H1 (cell line): ENCODE data around the gene CTBP2. TPM values are rescaled to one million over a fixed set of nuclear protein-coding genes. Genes with fewer than 3 reads are reported as not detected.

Source experiments
- CHD1 ChIP-seq: IDR thresholded peaks from 2 replicates; pipeline ENCODE4 v1.6.1; 2012; ENCODE audit warnings: low read depth, low read length, improper control_type of control experiment
- CHD2 ChIP-seq: IDR thresholded peaks from 2 replicates; pipeline ENCODE4 v1.6.1; 2012; ENCODE audit warnings: low read length, improper control_type of control experiment
- CTBP2 ChIP-seq: IDR thresholded peaks from 2 replicates; pipeline ENCODE4 v1.7.0; 2011; ENCODE audit warnings: borderline replicate concordance, mild to moderate bottlenecking, moderate library complexity, mixed read lengths, low read length; ENCODE audit not compliant: insufficient read depth, insufficient read length
- HDAC2 ChIP-seq, 2 experiments: fragments of 300-600 bp in 1 of 2; sonication (generic) in 1 of 2; IDR thresholded peaks; 2 replicates each; pipeline ENCODE4 v1.6.1; 2011 to 2012; ENCODE audit warnings: low read depth in 2 of 2, low read length in 2 of 2, mild to moderate bottlenecking in 2 of 2, moderate library complexity in 2 of 2, borderline replicate concordance in 1 of 2, inconsistent platforms in 1 of 2
- RAD21 ChIP-seq, 2 experiments: IDR thresholded peaks in 1 of 2; conservative IDR thresholded peaks in 1 of 2; 2 replicates each; pipeline ENCODE4 v1.6.1; 2011; ENCODE audit warnings: low read depth in 2 of 2, low read length in 2 of 2, improper control_type of control experiment in 1 of 2, inconsistent platforms in 1 of 2, mild to moderate bottlenecking in 1 of 2, moderate library complexity in 1 of 2
- RFX5 ChIP-seq: IDR thresholded peaks from 2 replicates; pipeline ENCODE4 v1.6.1; 2011; ENCODE audit warnings: low read depth, low read length, improper control_type of control experiment, borderline replicate concordance
- SIN3A ChIP-seq, 2 experiments: IDR thresholded peaks in 1 of 2; conservative IDR thresholded peaks in 1 of 2; 2 replicates each; pipeline ENCODE4 v1.6.1; 2011 to 2012; ENCODE audit warnings: low read length in 2 of 2, improper control_type of control experiment in 1 of 2, low read depth in 1 of 2, mild to moderate bottlenecking in 1 of 2
- YY1 ChIP-seq: IDR thresholded peaks from 2 replicates; pipeline ENCODE4 v1.6.1; 2011; ENCODE audit warnings: low read depth, mild to moderate bottlenecking, low read length
- polyA plus RNA-seq, 7 experiments: library from polyadenylated mRNA; depleted of rRNA in 3 of 7; stranded (reverse) in 5 of 7; unstranded in 2 of 7; fragments of >200 nt in 5 of 7; fragments of 200-250 nt in 2 of 7; gene quantifications; 1 replicate in 5 of 7; 2 replicates in 1 of 7; 4 replicates in 1 of 7; pipeline versions ENCODE4 v1.2.1 to v1.2.3, GENCODE V29; 2011 to 2013; ENCODE audit warnings: missing spikeins in 2 of 7, mixed read lengths in 2 of 7
- total RNA-seq: library from RNA; stranded (reverse); fragmentation: NEBNext Ultra II Directional; extraction: Animal tissue kit (Norgen Biotek cat#: 25700); gene quantifications from 2 replicates; pipeline ENCODE4 v1.2.1, GENCODE V29; 2021
- TF ChIP-seq, protein P1 (sequence below): fragments of 300-600 bp; sonication (generic); IDR thresholded peaks from 2 replicates; pipeline ENCODE4 v1.7.1; 2012; ENCODE audit warnings: low read length, moderate library complexity, mild to moderate bottlenecking, inconsistent platforms; ENCODE audit not compliant: insufficient replicate concordance

The CTBP2 gene
- total and polyA plus RNA-seq, 2 of the 8 experiments (the other 6 are each of a cell fraction or from before 2014, with no cell fraction given), result 208 to 221 TPM

- TF ChIP-seq, protein P1, sequence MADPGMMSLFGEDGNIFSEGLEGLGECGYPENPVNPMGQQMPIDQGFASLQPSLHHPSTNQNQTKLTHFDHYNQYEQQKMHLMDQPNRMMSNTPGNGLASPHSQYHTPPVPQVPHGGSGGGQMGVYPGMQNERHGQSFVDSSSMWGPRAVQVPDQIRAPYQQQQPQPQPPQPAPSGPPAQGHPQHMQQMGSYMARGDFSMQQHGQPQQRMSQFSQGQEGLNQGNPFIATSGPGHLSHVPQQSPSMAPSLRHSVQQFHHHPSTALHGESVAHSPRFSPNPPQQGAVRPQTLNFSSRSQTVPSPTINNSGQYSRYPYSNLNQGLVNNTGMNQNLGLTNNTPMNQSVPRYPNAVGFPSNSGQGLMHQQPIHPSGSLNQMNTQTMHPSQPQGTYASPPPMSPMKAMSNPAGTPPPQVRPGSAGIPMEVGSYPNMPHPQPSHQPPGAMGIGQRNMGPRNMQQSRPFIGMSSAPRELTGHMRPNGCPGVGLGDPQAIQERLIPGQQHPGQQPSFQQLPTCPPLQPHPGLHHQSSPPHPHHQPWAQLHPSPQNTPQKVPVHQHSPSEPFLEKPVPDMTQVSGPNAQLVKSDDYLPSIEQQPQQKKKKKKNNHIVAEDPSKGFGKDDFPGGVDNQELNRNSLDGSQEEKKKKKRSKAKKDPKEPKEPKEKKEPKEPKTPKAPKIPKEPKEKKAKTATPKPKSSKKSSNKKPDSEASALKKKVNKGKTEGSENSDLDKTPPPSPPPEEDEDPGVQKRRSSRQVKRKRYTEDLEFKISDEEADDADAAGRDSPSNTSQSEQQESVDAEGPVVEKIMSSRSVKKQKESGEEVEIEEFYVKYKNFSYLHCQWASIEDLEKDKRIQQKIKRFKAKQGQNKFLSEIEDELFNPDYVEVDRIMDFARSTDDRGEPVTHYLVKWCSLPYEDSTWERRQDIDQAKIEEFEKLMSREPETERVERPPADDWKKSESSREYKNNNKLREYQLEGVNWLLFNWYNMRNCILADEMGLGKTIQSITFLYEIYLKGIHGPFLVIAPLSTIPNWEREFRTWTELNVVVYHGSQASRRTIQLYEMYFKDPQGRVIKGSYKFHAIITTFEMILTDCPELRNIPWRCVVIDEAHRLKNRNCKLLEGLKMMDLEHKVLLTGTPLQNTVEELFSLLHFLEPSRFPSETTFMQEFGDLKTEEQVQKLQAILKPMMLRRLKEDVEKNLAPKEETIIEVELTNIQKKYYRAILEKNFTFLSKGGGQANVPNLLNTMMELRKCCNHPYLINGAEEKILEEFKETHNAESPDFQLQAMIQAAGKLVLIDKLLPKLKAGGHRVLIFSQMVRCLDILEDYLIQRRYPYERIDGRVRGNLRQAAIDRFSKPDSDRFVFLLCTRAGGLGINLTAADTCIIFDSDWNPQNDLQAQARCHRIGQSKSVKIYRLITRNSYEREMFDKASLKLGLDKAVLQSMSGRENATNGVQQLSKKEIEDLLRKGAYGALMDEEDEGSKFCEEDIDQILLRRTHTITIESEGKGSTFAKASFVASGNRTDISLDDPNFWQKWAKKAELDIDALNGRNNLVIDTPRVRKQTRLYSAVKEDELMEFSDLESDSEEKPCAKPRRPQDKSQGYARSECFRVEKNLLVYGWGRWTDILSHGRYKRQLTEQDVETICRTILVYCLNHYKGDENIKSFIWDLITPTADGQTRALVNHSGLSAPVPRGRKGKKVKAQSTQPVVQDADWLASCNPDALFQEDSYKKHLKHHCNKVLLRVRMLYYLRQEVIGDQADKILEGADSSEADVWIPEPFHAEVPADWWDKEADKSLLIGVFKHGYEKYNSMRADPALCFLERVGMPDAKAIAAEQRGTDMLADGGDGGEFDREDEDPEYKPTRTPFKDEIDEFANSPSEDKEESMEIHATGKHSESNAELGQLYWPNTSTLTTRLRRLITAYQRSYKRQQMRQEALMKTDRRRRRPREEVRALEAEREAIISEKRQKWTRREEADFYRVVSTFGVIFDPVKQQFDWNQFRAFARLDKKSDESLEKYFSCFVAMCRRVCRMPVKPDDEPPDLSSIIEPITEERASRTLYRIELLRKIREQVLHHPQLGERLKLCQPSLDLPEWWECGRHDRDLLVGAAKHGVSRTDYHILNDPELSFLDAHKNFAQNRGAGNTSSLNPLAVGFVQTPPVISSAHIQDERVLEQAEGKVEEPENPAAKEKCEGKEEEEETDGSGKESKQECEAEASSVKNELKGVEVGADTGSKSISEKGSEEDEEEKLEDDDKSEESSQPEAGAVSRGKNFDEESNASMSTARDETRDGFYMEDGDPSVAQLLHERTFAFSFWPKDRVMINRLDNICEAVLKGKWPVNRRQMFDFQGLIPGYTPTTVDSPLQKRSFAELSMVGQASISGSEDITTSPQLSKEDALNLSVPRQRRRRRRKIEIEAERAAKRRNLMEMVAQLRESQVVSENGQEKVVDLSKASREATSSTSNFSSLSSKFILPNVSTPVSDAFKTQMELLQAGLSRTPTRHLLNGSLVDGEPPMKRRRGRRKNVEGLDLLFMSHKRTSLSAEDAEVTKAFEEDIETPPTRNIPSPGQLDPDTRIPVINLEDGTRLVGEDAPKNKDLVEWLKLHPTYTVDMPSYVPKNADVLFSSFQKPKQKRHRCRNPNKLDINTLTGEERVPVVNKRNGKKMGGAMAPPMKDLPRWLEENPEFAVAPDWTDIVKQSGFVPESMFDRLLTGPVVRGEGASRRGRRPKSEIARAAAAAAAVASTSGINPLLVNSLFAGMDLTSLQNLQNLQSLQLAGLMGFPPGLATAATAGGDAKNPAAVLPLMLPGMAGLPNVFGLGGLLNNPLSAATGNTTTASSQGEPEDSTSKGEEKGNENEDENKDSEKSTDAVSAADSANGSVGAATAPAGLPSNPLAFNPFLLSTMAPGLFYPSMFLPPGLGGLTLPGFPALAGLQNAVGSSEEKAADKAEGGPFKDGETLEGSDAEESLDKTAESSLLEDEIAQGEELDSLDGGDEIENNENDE, result no peak
- no peak for TF ChIP-seq YY1
- TF ChIP-seq CTBP2, result no peak
- no peak for TF ChIP-seq HDAC2 (IDR thresholded peaks at IDR 0.05; ENCODE audit: borderline replicate concordance in 1 of 2, low read depth in 2 of 2, low read length in 2 of 2)
- TF ChIP-seq CHD2, result no peak
- TF ChIP-seq CHD1, result no peak
- no peak for TF ChIP-seq RAD21 (IDR thresholded peaks at IDR 0.05 in 1 of 2, conservative IDR thresholded peaks at IDR 0.05 in 1 of 2; ENCODE audit: low read depth in 2 of 2, low read length in 2 of 2)
- TF ChIP-seq SIN3A (conservative IDR thresholded peaks at IDR 0.05 in 1 of 2, IDR thresholded peaks at IDR 0.05 in 1 of 2; ENCODE audit: low read depth in 1 of 2, low read length in 2 of 2), result no peak
- TF ChIP-seq RFX5, result no peak
These were observed 149.0 kb downstream of the CTBP2 start (continued) for GRCh38 chr10:125011171-125011925.
